Colonic mucosa (tissue), 4 donors: Measurements from ENCODE around the gene ERICH2. TPM values are rescaled to one million over a fixed set of nuclear protein-coding genes. Genes with fewer than 3 reads are reported as not detected.

Experiments
- DNase-seq: peaks from one replicate; pipeline ENCODE4 v3.0.0-alpha.2; 2020
- H3K27ac ChIP-seq: fragments of 200-600 bp; one replicate; pipeline ENCODE4 v1.8.0; 2021
- H3K27me3 ChIP-seq: fragments of 200-600 bp; one replicate; pipeline ENCODE4 v1.8.0; 2021
- H3K36me3 ChIP-seq: fragments of 200-600 bp; one replicate; pipeline ENCODE4 v1.8.0; 2021
- H3K4me1 ChIP-seq: fragments of 200-600 bp; one replicate; pipeline ENCODE4 v1.8.0; 2021; ENCODE audit warnings: mild to moderate bottlenecking
- H3K4me3 ChIP-seq: fragments of 200-600 bp; one replicate; pipeline ENCODE4 v1.8.0; 2021
- H3K9ac ChIP-seq, 2 donors: one replicate each; pipeline ENCODE4 v1.7.0; 2013; ENCODE audit warnings: control low read depth in 2 of 2, low read depth in 2 of 2, low read length in 2 of 2
- H3K9me3 ChIP-seq: fragments of 200-600 bp; one replicate; pipeline ENCODE4 v1.8.0; 2021
- intact Hi-C: fragments of 100-400 bp; cut with DNase I; formaldehyde crosslinking; loops from one replicate; pipeline ENCODE4 v1.14.1; 2022
- total RNA-seq, 2 donors: library from RNA; stranded (reverse); fragmentation: NEBNext Ultra II Directional in 1 of 2; extraction: Animal tissue kit (Norgen Biotek cat#: 25700) in 1 of 2; gene quantifications; one replicate each; pipeline ENCODE4 v1.2.1, GENCODE V29; 2021
- TF ChIP-seq, protein P1 (sequence below): fragments of 200-600 bp; IDR thresholded peaks from one replicate; pipeline ENCODE4 v1.8.0; 2022; ENCODE audit warnings: antibody characterized with exemption, mild to moderate bottlenecking
- donor health status: healthy.
- donor health status: DM: no; HTN: no; CAD: no.
- donor health status: DM: no; HTN: no; CAD: no.

ERICH2 gene
- total RNA-seq, 2 donors from 2014 or later = not detected

DNA sequence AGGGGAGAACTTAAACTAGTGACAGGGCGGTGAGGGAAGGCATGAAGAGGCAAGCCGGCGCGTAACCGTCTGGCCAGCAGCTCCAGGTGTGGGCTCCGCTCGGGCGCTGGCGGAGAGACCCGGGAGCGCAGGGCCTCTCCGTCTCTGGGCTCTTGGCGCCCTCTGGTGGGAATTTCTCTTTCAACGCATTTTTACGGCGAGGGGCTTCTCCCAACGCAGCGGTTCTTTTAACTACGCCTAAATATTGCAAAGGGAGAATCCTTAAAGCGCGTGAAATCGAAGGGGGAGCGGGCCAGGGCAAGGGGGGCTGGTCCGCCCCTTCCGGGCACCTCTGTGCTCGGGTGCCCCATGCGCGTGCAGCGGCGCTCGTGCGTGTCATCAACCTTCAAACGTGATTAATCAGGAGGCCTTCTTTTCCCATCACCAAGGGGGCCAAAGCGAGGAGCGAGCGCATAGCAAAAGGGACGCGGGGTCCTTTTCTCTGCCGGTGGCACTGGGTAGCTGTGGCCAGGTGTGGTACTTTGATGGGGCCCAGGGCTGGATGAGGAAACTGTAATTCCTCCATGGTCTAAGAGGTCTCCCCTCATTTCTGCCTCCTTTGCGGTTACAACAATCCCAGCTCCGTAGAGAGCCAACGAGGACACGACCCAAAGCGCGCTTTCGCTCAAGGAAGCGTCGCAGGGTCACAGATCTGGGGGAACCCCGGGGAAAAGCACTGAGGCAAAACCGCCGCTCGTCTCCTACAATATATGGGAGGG is 45.7 kb downstream of the ERICH2 start:
- intact Hi-C loops = loop anchor here (5.0 to 10.0 kb wide), 2 partner anchors 331 to 579 kb away; no protein-coding TSS in a partner anchor
- peak overlapping the region; percentile 32 for H3K4me3 ChIP-seq
- DNase-seq = peak; percentile 69
- peaks cover 76% of the 10 kb centered on the region for H3K27me3 ChIP-seq
- no peak overlapping the region for H3K27ac ChIP-seq
- no peaks in the 10 kb centered on the region for H3K36me3 ChIP-seq
- H3K9ac ChIP-seq = no peak overlapping the region
- H3K4me1 ChIP-seq = peaks cover 17% of the 10 kb centered on the region
- TF ChIP-seq, protein P1, sequence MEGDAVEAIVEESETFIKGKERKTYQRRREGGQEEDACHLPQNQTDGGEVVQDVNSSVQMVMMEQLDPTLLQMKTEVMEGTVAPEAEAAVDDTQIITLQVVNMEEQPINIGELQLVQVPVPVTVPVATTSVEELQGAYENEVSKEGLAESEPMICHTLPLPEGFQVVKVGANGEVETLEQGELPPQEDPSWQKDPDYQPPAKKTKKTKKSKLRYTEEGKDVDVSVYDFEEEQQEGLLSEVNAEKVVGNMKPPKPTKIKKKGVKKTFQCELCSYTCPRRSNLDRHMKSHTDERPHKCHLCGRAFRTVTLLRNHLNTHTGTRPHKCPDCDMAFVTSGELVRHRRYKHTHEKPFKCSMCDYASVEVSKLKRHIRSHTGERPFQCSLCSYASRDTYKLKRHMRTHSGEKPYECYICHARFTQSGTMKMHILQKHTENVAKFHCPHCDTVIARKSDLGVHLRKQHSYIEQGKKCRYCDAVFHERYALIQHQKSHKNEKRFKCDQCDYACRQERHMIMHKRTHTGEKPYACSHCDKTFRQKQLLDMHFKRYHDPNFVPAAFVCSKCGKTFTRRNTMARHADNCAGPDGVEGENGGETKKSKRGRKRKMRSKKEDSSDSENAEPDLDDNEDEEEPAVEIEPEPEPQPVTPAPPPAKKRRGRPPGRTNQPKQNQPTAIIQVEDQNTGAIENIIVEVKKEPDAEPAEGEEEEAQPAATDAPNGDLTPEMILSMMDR = peak; percentile 67
- H3K9me3 ChIP-seq = no peaks in the 10 kb centered on the region

- Histone ChIP-seq H3K9ac (no peak within 1 kb of the TSS), H3K27ac (no peak within 1 kb of the TSS), H3K27me3 (peaks cover 83% of the 10 kb centered on the region), H3K4me3 (peak within 1 kb of the TSS; percentile 32), H3K36me3 (no peaks in the 10 kb centered on the region), H3K9me3 (no peaks in the 10 kb centered on the region), H3K4me1 (peaks cover 17% of the 10 kb centered on the region)
- intact Hi-C loops = loop anchor here (5.0 to 10.0 kb wide), 2 partner anchors 332 to 579 kb away; no protein-coding TSS in a partner anchor
- DNase-seq = peak; percentile 82
- TF ChIP-seq, protein P1 = no peak
These were observed 46.4 kb downstream of the ERICH2 start, which contains the start of gene GAD1 for GRCh38 chr2:170816504-170817092. Gene GAD1 (plus strand): TSS chr2:170816887. CDS start chr2:170818592, 1,705 bp downstream.

GRCh38 chr2:170817093-170818035 is 47.2 kb downstream of the ERICH2 start:
- TF ChIP-seq, protein P1 = no peak
- Histone ChIP-seq H3K36me3 (no peaks in the 10 kb centered on the region), H3K4me3 (peak overlapping the region; percentile 32), H3K27me3 (peaks cover 91% of the 10 kb centered on the region), H3K9me3 (no peaks in the 10 kb centered on the region), H3K4me1 (peaks cover 17% of the 10 kb centered on the region), H3K27ac (no peak overlapping the region), H3K9ac (no peak overlapping the region)
- intact Hi-C loops = loop anchor here (5.0 to 10.0 kb wide), 2 partner anchors 333 to 580 kb away; no protein-coding TSS in a partner anchor
- no peak for DNase-seq

DNA sequence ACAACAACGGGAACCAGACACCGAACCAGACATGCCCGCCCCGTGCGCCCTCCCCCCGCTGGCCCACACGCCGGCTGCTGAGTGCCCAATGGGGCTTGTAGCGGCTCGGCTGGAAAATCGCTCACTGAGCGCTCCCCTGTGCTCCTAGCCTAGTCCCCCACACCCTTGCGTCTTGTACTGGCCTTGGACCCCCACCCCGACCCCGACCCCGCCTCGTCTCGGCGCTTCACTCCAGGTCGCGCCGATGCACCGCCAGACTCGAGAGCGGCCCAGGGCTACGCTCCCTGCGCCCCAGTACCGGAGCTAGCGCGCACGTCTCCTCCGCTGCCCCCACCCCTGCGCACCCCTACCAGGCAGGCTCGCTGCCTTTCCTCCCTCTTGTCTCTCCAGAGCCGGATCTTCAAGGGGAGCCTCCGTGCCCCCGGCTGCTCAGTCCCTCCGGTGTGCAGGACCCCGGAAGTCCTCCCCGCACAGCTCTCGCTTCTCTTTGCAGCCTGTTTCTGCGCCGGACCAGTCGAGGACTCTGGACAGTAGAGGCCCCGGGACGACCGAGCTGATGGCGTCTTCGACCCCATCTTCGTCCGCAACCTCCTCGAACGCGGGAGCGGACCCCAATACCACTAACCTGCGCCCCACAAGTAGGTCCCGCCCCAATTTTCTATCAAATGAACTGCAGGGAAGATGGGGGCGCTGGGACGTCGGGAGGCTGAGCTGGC is 48.0 kb downstream of the ERICH2 start:
- Histone ChIP-seq H3K36me3 (no peaks in the 10 kb centered on the region), H3K9ac (no peak overlapping the region), H3K4me3 (peak overlapping the region; percentile 32), H3K9me3 (no peaks in the 10 kb centered on the region), H3K27me3 (peaks cover 93% of the 10 kb centered on the region), H3K4me1 (peaks cover 17% of the 10 kb centered on the region), H3K27ac (no peak overlapping the region)
- no peak for DNase-seq
- intact Hi-C loops = loop anchor here (5.0 to 10.0 kb wide), 2 partner anchors 333 to 581 kb away; no protein-coding TSS in a partner anchor
- TF ChIP-seq, protein P1 = no peak
